Neutrophil (primary cell): ENCODE results near the gene GPD2.
"Not testable (repeated sequence)": the region's sequence is repeated elsewhere in the genome, so short reads cannot be mapped to it uniquely, and the experiment has no call there.

ENCODE experiments used
- H3K27ac ChIP-seq: fragments of 200-600 bp; sonication (generic); 2 replicates; pipeline ENCODE4 v1.5.1; 2016; ENCODE audit warnings: mild to moderate bottlenecking, moderate library complexity
- H3K27me3 ChIP-seq: fragments of 200-600 bp; sonication (generic); 2 replicates; pipeline ENCODE4 v1.6.0; 2016; ENCODE audit warnings: mild to moderate bottlenecking
- H3K36me3 ChIP-seq: fragments of 200-600 bp; sonication (generic); 2 replicates; pipeline ENCODE4 v1.5.1; 2017
- H3K4me1 ChIP-seq, 2 experiments: fragments of 200-600 bp in 1 of 2; sonication (generic) in 1 of 2; 1 replicate in 1 of 2; 2 replicates in 1 of 2; pipeline versions ENCODE4 v1.5.1 to v1.6.1; 2013 to 2016; ENCODE audit warnings: low read depth in 1 of 2, low read length in 1 of 2, mild to moderate bottlenecking in 1 of 2, moderate library complexity in 1 of 2; ENCODE audit not compliant: control insufficient read depth in 1 of 2, insufficient read depth in 1 of 2
- H3K4me3 ChIP-seq, 2 experiments: fragments of 200-600 bp in 1 of 2; sonication (generic) in 1 of 2; 1 replicate in 1 of 2; 2 replicates in 1 of 2; pipeline ENCODE4 v1.5.1; 2013 to 2016; ENCODE audit warnings: low read depth in 1 of 2, low read length in 1 of 2, mild to moderate bottlenecking in 1 of 2, moderate library complexity in 1 of 2
- H3K9me3 ChIP-seq: fragments of 200-600 bp; sonication (generic); 2 replicates; pipeline ENCODE4 v1.5.1; 2016
- CTCF ChIP-seq: fragments of 200-600 bp; sonication (generic); IDR thresholded peaks from 2 replicates; pipeline ENCODE4 v1.5.1; 2016; ENCODE audit warnings: antibody characterized with exemption

GPD2 gene

GRCh38 chr2:156601855-156602551, 165.8 kb downstream of the GPD2 start:
- Histone ChIP-seq H3K9me3 (no peaks in the 10 kb centered on the region), H3K4me3 (no peak overlapping the region), H3K4me1 (no peaks in the 10 kb centered on the region), H3K27me3 (peaks cover 35% of the 10 kb centered on the region), H3K27ac (no peak overlapping the region), H3K36me3 (no peaks in the 10 kb centered on the region)
- TF ChIP-seq CTCF: no peak

DNA sequence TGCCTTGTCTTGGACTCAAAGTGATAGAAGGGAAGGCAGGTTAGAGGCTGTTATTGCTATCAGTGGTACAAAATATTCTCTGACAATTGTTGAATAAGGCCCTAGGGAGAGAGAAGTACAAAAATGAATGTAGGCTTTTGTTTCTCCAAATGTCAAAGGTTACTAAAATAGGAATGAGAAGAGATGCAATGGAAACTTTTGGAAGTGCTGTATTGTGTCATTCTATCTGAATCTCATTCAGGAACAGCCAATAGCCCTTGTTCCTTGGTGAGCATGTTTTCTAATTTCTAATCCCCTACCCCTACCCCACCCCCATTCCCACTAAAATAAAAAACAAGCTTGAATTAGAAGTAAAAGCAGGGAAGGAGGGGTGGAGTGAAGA, 166.4 kb downstream of the GPD2 start:
- Histone ChIP-seq H3K4me1 (no peaks in the 10 kb centered on the region), H3K27me3 (peaks cover 40% of the 10 kb centered on the region), H3K4me3 (no peak overlapping the region), H3K27ac (no peak overlapping the region), H3K9me3 (no peaks in the 10 kb centered on the region), H3K36me3 (no peaks in the 10 kb centered on the region)
- no peak for TF ChIP-seq CTCF

- H3K4me1 ChIP-seq: no peaks in the 10 kb centered on the region
- H3K27me3 ChIP-seq: peaks cover 15% of the 10 kb centered on the region
- TF ChIP-seq CTCF: no peak
- no peaks in the 10 kb centered on the region for H3K9me3 ChIP-seq
- no peak overlapping the region for H3K27ac ChIP-seq
- H3K36me3 ChIP-seq: no peaks in the 10 kb centered on the region
- H3K4me3 ChIP-seq: no peak overlapping the region
Measured at GRCh38 chr2:156615836-156616322, 179.7 kb downstream of the GPD2 start.

DNA sequence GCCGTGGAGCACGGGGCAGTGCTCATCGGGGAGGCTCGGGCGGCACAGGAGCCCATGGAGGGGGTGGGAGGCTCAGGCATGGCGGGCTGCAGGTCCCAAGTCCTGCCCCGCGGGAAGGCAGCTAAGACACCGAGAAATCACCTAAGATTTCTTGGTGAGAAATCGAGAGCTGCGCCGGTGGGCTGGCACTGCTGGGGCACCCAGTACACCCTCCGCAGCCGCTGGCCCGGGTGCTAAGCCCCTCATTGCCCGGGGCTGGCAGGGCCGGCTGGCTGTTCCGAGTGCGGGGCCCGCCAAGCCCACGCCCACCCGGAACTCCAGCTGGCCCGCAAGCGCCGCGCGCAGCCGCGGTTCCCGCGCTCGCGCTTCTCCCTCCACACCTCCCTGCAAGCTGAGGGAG, 181.9 kb downstream of the GPD2 start:
- not testable (repeated sequence) for H3K9me3 ChIP-seq, H3K27ac ChIP-seq, H3K4me3 ChIP-seq, H3K4me1 ChIP-seq, H3K36me3 ChIP-seq
- peaks cover 15% of the 10 kb centered on the region for H3K27me3 ChIP-seq

- Histone ChIP-seq H3K27me3 (peaks cover 11% of the 10 kb centered on the region), H3K4me3 (no peak overlapping the region), H3K4me1 (no peaks in the 10 kb centered on the region), H3K36me3 (no peaks in the 10 kb centered on the region), H3K27ac (no peak overlapping the region), H3K9me3 (no peaks in the 10 kb centered on the region)
- TF ChIP-seq CTCF: no peak
Measured at GRCh38 chr2:156619021-156619539, 182.9 kb downstream of the GPD2 start.

GRCh38 chr2:156622491-156622890, 186.3 kb downstream of the GPD2 start:
- no peaks in the 10 kb centered on the region for H3K27me3 ChIP-seq

More at GRCh38 chr2:156622491-156622890, 186.3 kb downstream of the GPD2 start:
- Histone ChIP-seq H3K4me1 (no peaks in the 10 kb centered on the region), H3K9me3 (no peaks in the 10 kb centered on the region), H3K27ac (no peak overlapping the region), H3K4me3 (no peak overlapping the region), H3K36me3 (no peaks in the 10 kb centered on the region)
- TF ChIP-seq CTCF: no peak
